Measurements from ENCODE around the gene MLXIPL. TPM values are rescaled to one million over a fixed set of nuclear protein-coding genes. Genes with fewer than 3 reads are reported as not detected.

The MLXIPL gene
- total RNA-seq, 2 experiments from 2014 or later: not detected

DNA sequence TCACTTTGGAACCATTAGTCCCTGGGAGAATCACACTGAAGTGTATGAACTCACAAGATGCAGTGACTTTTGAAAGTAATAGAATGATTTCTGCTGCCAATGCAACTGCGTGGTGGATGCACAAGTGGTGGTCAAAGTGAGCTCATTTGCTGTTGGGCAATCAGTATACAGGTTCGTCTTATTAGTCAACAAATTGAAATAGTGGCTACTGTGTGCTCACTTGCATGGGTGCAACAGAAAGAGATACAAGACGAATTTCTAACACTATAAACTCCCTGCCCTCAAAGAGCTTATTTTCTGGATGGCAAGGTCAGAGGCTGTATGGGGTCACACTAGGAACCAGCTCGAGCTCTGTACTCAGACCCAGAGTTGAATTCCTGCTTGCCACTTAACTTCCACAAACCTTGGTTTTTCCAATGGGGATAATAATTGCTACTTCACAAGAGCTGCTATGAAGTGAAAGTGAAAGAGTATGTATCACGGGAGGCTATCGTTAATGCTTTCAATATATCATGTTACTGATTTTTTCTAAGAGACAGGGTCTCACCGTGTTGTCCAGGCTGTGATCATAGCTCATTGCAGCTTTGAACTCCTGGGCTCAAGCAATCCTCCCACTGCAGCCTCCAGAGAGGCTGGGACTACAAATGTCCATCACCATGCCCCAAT lies 58.5 kb downstream of the MLXIPL start:
- no peak for DNase-seq (ENCODE audit: low spot score)
- Histone ChIP-seq H3K36me3 (ENCODE audit: insufficient read depth, low read length) (peaks cover 27% of the 10 kb centered on the region), H3K9me2 (ENCODE audit: insufficient read depth, low read length) (no peaks in the 10 kb centered on the region), H3K79me2 (ENCODE audit: insufficient read depth, low read depth, low read length) (no peaks in the 10 kb centered on the region), H4K20me1 (ENCODE audit: insufficient read depth, low read length) (no peaks in the 10 kb centered on the region), H3K27ac (ENCODE audit: low read depth, low read length, poor library complexity, severe bottlenecking) (no peak overlapping the region), H3K4me1 (ENCODE audit: insufficient read depth, low read length, poor library complexity, severe bottlenecking) (no peaks in the 10 kb centered on the region), H3K4me3 (ENCODE audit: low read depth, low read length, poor library complexity, severe bottlenecking) (no peak overlapping the region), H2AFZ (ENCODE audit: low read length) (no peak overlapping the region), H3K9me3 (ENCODE audit: low read length) (no peaks in the 10 kb centered on the region), H3K4me2 (ENCODE audit: low read length) (no peak overlapping the region)
- POLR2A ChIA-PET: interaction anchor here (0.8 to 1.1 kb wide), 2 partner anchors 10 to 12 kb away, joined by 3 to 7 read pairs; no protein-coding TSS in a partner anchor
- no TSS peak for BruUV-seq (replicated peaks)
- CTCF ChIA-PET (ENCODE audit: unreplicated experiment): no interaction called here
- intact Hi-C loops (cut with micrococcal nuclease; ENCODE audit: unreplicated experiment): no loop called here
- TF ChIP-seq EZH2phosphoT487 (IDR thresholded peaks at IDR 0.05; ENCODE audit: borderline replicate concordance, low read depth, low read length): no peak
- TF ChIP-seq, protein P1, sequence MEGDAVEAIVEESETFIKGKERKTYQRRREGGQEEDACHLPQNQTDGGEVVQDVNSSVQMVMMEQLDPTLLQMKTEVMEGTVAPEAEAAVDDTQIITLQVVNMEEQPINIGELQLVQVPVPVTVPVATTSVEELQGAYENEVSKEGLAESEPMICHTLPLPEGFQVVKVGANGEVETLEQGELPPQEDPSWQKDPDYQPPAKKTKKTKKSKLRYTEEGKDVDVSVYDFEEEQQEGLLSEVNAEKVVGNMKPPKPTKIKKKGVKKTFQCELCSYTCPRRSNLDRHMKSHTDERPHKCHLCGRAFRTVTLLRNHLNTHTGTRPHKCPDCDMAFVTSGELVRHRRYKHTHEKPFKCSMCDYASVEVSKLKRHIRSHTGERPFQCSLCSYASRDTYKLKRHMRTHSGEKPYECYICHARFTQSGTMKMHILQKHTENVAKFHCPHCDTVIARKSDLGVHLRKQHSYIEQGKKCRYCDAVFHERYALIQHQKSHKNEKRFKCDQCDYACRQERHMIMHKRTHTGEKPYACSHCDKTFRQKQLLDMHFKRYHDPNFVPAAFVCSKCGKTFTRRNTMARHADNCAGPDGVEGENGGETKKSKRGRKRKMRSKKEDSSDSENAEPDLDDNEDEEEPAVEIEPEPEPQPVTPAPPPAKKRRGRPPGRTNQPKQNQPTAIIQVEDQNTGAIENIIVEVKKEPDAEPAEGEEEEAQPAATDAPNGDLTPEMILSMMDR (conservative IDR thresholded peaks at IDR 0.05; ENCODE audit: low read length): no peak

DNA sequence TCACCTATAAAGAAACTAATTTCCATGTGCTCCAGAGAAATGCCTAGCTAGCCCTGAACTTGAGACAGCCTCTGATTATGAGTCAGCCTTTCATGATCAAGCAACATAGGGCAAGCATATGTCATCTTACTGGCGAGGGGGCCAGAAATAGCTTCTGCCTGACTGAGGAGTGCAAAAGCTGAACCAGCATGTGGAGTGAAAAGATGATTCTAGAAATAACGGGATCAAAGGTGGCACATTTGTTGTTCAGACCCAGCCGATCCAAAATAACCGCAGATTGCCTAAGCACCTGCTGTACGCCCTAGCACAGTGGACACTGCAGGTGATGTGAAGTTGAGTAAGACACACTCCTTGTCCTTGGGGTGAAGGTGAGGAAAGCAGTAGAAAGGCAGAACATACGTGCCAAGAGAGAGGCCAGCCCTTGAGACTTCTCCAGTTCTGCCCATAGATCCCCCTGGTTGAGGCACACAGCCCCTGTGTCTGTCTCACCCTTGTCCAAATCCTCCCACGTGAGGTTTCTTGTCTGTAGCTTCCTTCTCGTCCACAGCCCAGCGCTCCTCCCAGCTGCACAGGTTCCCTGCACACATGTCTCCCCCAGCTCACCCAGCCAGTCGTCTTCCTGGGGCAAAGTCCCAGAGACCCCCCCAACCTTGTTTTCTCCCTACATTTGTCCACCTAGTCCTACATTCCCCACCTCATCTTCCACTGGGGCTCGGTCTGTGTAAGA lies 64.0 kb downstream of the MLXIPL start:
- H3K27ac ChIP-seq (ENCODE audit: low read depth, low read length, poor library complexity, severe bottlenecking): no peak overlapping the region
- no peak overlapping the region for H3K4me3 ChIP-seq (ENCODE audit: low read depth, low read length, poor library complexity, severe bottlenecking)
- DNase-seq (ENCODE audit: low spot score): no peak
- TF ChIP-seq, protein P1 (conservative IDR thresholded peaks at IDR 0.05; ENCODE audit: low read length): no peak
- TF ChIP-seq EZH2phosphoT487 (IDR thresholded peaks at IDR 0.05; ENCODE audit: borderline replicate concordance, low read depth, low read length): no peak
- ChIA-PET CTCF (ENCODE audit: unreplicated experiment) (no interaction called here), POLR2A (interaction anchor here (0.5 to 1.9 kb wide), 6 partner anchors 18 to 134 kb away, joined by 3 to 4 read pairs (median 4); partner anchors contain the start of genes BAZ1B and TBL2)
- H3K4me2 ChIP-seq (ENCODE audit: low read length): no peak overlapping the region
- peaks cover 2% of the 10 kb centered on the region; the same call in 1 of the 2 replicates for H3K36me3 ChIP-seq (ENCODE audit: insufficient read depth, low read length)
- H4K20me1 ChIP-seq (ENCODE audit: insufficient read depth, low read length): peaks cover 6% of the 10 kb centered on the region; the same call in 1 of the 2 replicates
- H3K4me1 ChIP-seq (ENCODE audit: insufficient read depth, low read length, poor library complexity, severe bottlenecking): peaks cover 18% of the 10 kb centered on the region
- no peaks in the 10 kb centered on the region for H3K9me3 ChIP-seq (ENCODE audit: low read length)
- no peaks in the 10 kb centered on the region for H3K9me2 ChIP-seq (ENCODE audit: insufficient read depth, low read length)
- no TSS peak for BruUV-seq (replicated peaks)
- peaks cover 17% of the 10 kb centered on the region for H3K79me2 ChIP-seq (ENCODE audit: insufficient read depth, low read depth, low read length)
- intact Hi-C loops (cut with micrococcal nuclease; ENCODE audit: unreplicated experiment): no loop called here
- no peak overlapping the region for H2AFZ ChIP-seq (ENCODE audit: low read length)
